ENCODE data around the gene CATSPERD. TPM values are rescaled to one million over a fixed set of nuclear protein-coding genes. Genes with fewer than 3 reads are reported as not detected.

CATSPERD gene
- total RNA-seq, 1 experiment from 2014 or later = not detected

- Histone ChIP-seq H3T11ph (ENCODE audit: low read length) (no peak overlapping the region), H2BK20ac (ENCODE audit: low read depth, low read length, poor library complexity, severe bottlenecking) (no peak overlapping the region), H2BK15ac (ENCODE audit: low read depth, low read length) (no peak overlapping the region), H3K23me2 (ENCODE audit: insufficient read length, low read depth, low read length, poor library complexity, severe bottlenecking) (no peaks in the 10 kb centered on the region), H3K4me1 (ENCODE audit: insufficient read depth, low read length) (no peaks in the 10 kb centered on the region), H2AFZ (ENCODE audit: low read length) (no peak overlapping the region), H2BK12ac (ENCODE audit: insufficient read length, low read depth, low read length) (no peak overlapping the region), H3K27me3 (ENCODE audit: insufficient read depth, low read length) (no peaks in the 10 kb centered on the region), H3K9me3 (ENCODE audit: control insufficient read depth, low read depth, low read length) (no peaks in the 10 kb centered on the region), H4K5ac (ENCODE audit: insufficient read length, low read depth, low read length) (no peak overlapping the region), H3K14ac (ENCODE audit: insufficient read depth, low read length) (no peak overlapping the region), H3K23ac (ENCODE audit: insufficient read length, low read depth, low read length) (no peak overlapping the region), H4K8ac (replicated peaks; ENCODE audit: insufficient read length, low read depth, low read length) (no peak overlapping the region), H2BK5ac (ENCODE audit: insufficient read length, low read length) (no peak overlapping the region), H3K79me1 (ENCODE audit: insufficient read depth, low read depth, low read length, poor library complexity, severe bottlenecking) (no peaks in the 10 kb centered on the region), H2AK5ac (ENCODE audit: insufficient read length, low read length) (no peak overlapping the region), H3K27ac (ENCODE audit: insufficient read length, low read depth, low read length) (no peak overlapping the region), H2BK120ac (ENCODE audit: low read depth, low read length, poor library complexity, severe bottlenecking) (no peak overlapping the region), H3K4ac (ENCODE audit: low read depth, low read length) (no peak overlapping the region), H3K9ac (ENCODE audit: extremely low read depth, insufficient read length, low read length) (no peak overlapping the region), H3K18ac (ENCODE audit: insufficient read length, low read depth, low read length) (no peak overlapping the region), H3K79me2 (ENCODE audit: insufficient read depth, low read length) (no peaks in the 10 kb centered on the region), H3K56ac (ENCODE audit: insufficient read length, low read depth, low read length) (no peak overlapping the region), H4K91ac (ENCODE audit: insufficient read length, low read depth, low read length) (no peak overlapping the region), H4K20me1 (ENCODE audit: control insufficient read depth, insufficient read depth, insufficient read length) (no peaks in the 10 kb centered on the region), H3K4me2 (ENCODE audit: insufficient read depth, insufficient read length, low read length) (no peak overlapping the region)
- DNase-seq = no peak
- H3K4me1 Mint-ChIP-seq = no peaks in the 10 kb centered on the region
- no peak overlapping the region for H3K4me3 Mint-ChIP-seq
- no peaks in the 10 kb centered on the region for H3K36me3 Mint-ChIP-seq (ENCODE audit: insufficient read depth in 1 of 3, low read depth in 3 of 3)
- H3K9me3 Mint-ChIP-seq = peaks cover 3% of the 10 kb centered on the region in 2 experiments; a peak in 2 of 5 replicates
- peaks cover 15% of the 10 kb centered on the region for H3K27me3 Mint-ChIP-seq (ENCODE audit: low read depth)
- no peak for TF ChIP-seq CTCF (conservative IDR thresholded peaks at IDR 0.05)
- H3K27ac Mint-ChIP-seq = no peak overlapping the region
- 100% methylated on average over 2 of the region's 5 CpGs for WGBS (ENCODE audit: extremely low coverage, insufficient read length, low lambda C conversion rate)
These were observed 42.3 kb downstream of the CATSPERD start for GRCh38 chr19:5762608-5763217.

Data from H9 (cell line).